ENCODE measurements around the gene RFX4.

DNA sequence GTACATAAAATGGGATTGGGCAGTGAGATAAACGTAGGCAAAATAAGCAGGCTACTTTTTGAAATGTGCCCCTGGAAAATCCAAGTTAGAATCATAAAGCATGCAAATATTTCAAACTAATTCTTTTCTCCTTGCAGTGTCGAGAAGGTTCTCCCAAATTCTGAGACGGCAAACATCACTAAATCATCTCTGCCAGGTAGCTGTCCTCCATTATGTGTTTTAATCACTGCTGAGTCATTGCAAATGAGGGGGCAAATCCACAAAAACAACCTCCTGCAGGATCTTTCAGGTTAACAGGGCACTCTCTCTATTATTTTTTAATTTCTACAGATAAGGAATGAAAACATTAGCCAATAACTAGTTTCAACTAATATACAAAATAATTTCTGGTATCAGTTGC, 128.5 kb downstream of the RFX4 start:
- TF ChIP-seq, protein P1, sequence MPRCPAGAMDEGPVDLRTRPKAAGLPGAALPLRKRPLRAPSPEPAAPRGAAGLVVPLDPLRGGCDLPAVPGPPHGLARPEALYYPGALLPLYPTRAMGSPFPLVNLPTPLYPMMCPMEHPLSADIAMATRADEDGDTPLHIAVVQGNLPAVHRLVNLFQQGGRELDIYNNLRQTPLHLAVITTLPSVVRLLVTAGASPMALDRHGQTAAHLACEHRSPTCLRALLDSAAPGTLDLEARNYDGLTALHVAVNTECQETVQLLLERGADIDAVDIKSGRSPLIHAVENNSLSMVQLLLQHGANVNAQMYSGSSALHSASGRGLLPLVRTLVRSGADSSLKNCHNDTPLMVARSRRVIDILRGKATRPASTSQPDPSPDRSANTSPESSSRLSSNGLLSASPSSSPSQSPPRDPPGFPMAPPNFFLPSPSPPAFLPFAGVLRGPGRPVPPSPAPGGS (IDR thresholded peaks at IDR 0.05): no peak
- TF ChIP-seq, protein P2, sequence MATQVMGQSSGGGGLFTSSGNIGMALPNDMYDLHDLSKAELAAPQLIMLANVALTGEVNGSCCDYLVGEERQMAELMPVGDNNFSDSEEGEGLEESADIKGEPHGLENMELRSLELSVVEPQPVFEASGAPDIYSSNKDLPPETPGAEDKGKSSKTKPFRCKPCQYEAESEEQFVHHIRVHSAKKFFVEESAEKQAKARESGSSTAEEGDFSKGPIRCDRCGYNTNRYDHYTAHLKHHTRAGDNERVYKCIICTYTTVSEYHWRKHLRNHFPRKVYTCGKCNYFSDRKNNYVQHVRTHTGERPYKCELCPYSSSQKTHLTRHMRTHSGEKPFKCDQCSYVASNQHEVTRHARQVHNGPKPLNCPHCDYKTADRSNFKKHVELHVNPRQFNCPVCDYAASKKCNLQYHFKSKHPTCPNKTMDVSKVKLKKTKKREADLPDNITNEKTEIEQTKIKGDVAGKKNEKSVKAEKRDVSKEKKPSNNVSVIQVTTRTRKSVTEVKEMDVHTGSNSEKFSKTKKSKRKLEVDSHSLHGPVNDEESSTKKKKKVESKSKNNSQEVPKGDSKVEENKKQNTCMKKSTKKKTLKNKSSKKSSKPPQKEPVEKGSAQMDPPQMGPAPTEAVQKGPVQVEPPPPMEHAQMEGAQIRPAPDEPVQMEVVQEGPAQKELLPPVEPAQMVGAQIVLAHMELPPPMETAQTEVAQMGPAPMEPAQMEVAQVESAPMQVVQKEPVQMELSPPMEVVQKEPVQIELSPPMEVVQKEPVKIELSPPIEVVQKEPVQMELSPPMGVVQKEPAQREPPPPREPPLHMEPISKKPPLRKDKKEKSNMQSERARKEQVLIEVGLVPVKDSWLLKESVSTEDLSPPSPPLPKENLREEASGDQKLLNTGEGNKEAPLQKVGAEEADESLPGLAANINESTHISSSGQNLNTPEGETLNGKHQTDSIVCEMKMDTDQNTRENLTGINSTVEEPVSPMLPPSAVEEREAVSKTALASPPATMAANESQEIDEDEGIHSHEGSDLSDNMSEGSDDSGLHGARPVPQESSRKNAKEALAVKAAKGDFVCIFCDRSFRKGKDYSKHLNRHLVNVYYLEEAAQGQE (IDR thresholded peaks at IDR 0.05): no peak
- TF ChIP-seq POLR2A (IDR thresholded peaks at IDR 0.05; ENCODE audit: low read length) (no peak), JUN (IDR thresholded peaks at IDR 0.05) (no peak), CHD2 (IDR thresholded peaks at IDR 0.05; ENCODE audit: low read length, partially characterized antibody) (no peak), RCOR1 (IDR thresholded peaks at IDR 0.05; ENCODE audit: low read depth, low read length) (no peak), CHD4 (IDR thresholded peaks at IDR 0.05; ENCODE audit: borderline replicate concordance) (no peak)
- TF ChIP-seq, protein P3, sequence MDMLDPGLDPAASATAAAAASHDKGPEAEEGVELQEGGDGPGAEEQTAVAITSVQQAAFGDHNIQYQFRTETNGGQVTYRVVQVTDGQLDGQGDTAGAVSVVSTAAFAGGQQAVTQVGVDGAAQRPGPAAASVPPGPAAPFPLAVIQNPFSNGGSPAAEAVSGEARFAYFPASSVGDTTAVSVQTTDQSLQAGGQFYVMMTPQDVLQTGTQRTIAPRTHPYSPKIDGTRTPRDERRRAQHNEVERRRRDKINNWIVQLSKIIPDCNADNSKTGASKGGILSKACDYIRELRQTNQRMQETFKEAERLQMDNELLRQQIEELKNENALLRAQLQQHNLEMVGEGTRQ (IDR thresholded peaks at IDR 0.05): no peak
- TF ChIP-seq, protein P4, sequence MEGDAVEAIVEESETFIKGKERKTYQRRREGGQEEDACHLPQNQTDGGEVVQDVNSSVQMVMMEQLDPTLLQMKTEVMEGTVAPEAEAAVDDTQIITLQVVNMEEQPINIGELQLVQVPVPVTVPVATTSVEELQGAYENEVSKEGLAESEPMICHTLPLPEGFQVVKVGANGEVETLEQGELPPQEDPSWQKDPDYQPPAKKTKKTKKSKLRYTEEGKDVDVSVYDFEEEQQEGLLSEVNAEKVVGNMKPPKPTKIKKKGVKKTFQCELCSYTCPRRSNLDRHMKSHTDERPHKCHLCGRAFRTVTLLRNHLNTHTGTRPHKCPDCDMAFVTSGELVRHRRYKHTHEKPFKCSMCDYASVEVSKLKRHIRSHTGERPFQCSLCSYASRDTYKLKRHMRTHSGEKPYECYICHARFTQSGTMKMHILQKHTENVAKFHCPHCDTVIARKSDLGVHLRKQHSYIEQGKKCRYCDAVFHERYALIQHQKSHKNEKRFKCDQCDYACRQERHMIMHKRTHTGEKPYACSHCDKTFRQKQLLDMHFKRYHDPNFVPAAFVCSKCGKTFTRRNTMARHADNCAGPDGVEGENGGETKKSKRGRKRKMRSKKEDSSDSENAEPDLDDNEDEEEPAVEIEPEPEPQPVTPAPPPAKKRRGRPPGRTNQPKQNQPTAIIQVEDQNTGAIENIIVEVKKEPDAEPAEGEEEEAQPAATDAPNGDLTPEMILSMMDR (IDR thresholded peaks at IDR 0.05): no peak

Measured in A549 (cell line).